AG10803 (cell line): ENCODE data around the gene DNAJB13.

Experiments used
- DNase-seq: peaks from one replicate; pipeline ENCODE4 v3.0.0; 2010; ENCODE audit warnings: low read depth
- H3K4me3 ChIP-seq: 2 replicates; pipeline ENCODE4 v1.5.1; 2011; ENCODE audit warnings: mild to moderate bottlenecking, low read length, control low read depth
- CTCF ChIP-seq: conservative IDR thresholded peaks from 2 replicates; pipeline ENCODE4 v1.5.1; 2011; ENCODE audit warnings: mild to moderate bottlenecking, low read length, control low read depth, inconsistent platforms

DNAJB13 gene

GRCh38 chr11:73949912-73950311 lies 914 bp upstream of the DNAJB13 start:
- no peak for DNase-seq
- TF ChIP-seq CTCF, result no peak
- H3K4me3 ChIP-seq, result no peak overlapping the region

- no peak for DNase-seq
- H3K4me3 ChIP-seq, result no peak overlapping the region
- no peak for TF ChIP-seq CTCF
Observed at GRCh38 chr11:73951797-73952196, 971 bp downstream of the DNAJB13 start.

GRCh38 chr11:73956876-73957653 lies 6.2 kb downstream of the DNAJB13 start:
- no peak for TF ChIP-seq CTCF
- DNase-seq, result no peak
- H3K4me3 ChIP-seq, result no peak overlapping the region

- H3K4me3 ChIP-seq, result no peak overlapping the region
- DNase-seq, result no peak
- no peak for TF ChIP-seq CTCF
Observed at GRCh38 chr11:73957654-73958361, 7.0 kb downstream of the DNAJB13 start.

- TF ChIP-seq CTCF, result no peak
- DNase-seq, result no peak
- H3K4me3 ChIP-seq, result no peak overlapping the region
Observed at GRCh38 chr11:73958521-73959141, 7.8 kb downstream of the DNAJB13 start.

GRCh38 chr11:73961321-73961720 lies 10.5 kb downstream of the DNAJB13 start:
- TF ChIP-seq CTCF, result no peak
- DNase-seq, result peak; percentile 61
- H3K4me3 ChIP-seq, result no peak overlapping the region
